ENCODE data around the gene ATP6V1E1.

ATP6V1E1 gene

DNA sequence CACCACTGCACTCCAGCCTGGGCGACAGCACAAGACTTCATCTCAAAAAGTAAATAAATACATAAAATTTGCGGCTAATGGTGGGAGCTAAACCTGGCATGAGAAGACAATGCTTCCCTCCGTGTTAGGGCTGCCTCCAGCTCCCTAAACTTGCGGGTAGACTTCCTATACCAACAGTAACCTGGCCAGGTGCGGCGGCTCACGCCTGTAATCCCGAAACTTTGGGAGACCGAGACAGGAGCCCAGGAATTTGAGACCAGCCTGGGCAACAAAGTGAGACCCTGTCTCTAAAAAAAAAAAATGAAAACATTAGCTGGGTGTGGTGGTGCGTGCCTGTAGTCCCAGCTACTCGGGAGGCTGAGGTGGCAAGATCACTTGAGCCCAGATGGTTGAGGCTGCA, 39.9 kb downstream of the ATP6V1E1 start:
- DNase-seq, result no peak
- Histone ChIP-seq H3K4me3 (ENCODE audit: insufficient read depth, low read depth, low read length, poor library complexity, severe bottlenecking) (no peak overlapping the region), H3K36me3 (ENCODE audit: control insufficient read depth, insufficient read depth, low read length) (peaks cover 29% of the 10 kb centered on the region), H3K27ac (ENCODE audit: insufficient read depth, low read length, poor library complexity, severe bottlenecking) (no peak overlapping the region), H3K27me3 (replicated peaks; ENCODE audit: control insufficient read depth, insufficient read depth, low read length, poor library complexity, severe bottlenecking) (no peaks in the 10 kb centered on the region), H3K9me3 (ENCODE audit: control insufficient read depth, low read length) (no peaks in the 10 kb centered on the region), H3K4me1 (ENCODE audit: control insufficient read depth, insufficient read depth, low read length, poor library complexity, severe bottlenecking) (no peaks in the 10 kb centered on the region)

GRCh38 chr22:17587629-17588028, 40.9 kb downstream of the ATP6V1E1 start:
- Histone ChIP-seq H3K9me3 (ENCODE audit: control insufficient read depth, low read length) (no peaks in the 10 kb centered on the region), H3K27me3 (replicated peaks; ENCODE audit: control insufficient read depth, insufficient read depth, low read length, poor library complexity, severe bottlenecking) (no peaks in the 10 kb centered on the region), H3K27ac (ENCODE audit: insufficient read depth, low read length, poor library complexity, severe bottlenecking) (no peak overlapping the region), H3K4me1 (ENCODE audit: control insufficient read depth, insufficient read depth, low read length, poor library complexity, severe bottlenecking) (no peaks in the 10 kb centered on the region), H3K4me3 (ENCODE audit: insufficient read depth, low read depth, low read length, poor library complexity, severe bottlenecking) (no peak overlapping the region), H3K36me3 (ENCODE audit: control insufficient read depth, insufficient read depth, low read length) (peaks cover 22% of the 10 kb centered on the region)
- no peak for DNase-seq

GRCh38 chr22:17586831-17587440, 41.6 kb downstream of the ATP6V1E1 start:
- no peaks in the 10 kb centered on the region for H3K9me3 ChIP-seq (ENCODE audit: control insufficient read depth, low read length)

DNA sequence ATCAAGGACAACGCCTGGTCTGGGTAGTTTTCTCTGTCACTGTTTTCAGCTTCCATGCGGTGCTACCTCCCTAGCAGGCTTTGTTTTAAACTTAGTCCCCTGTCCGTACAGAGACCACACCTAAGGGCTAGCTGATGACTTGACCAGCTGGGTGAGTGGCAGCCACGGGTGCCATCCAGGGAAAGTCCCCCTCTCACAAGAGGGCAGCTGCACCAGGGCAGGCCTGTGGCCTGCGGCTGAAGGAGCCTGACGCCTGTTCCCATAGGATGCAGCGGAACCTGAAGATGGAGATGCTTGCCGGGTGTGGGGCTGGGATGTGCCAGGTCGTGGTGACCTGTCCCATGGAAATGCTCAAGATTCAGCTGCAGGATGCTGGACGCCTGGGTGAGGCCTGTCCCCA, 45.4 kb downstream of the ATP6V1E1 start:
- Histone ChIP-seq H3K27ac (ENCODE audit: insufficient read depth, low read length, poor library complexity, severe bottlenecking) (no peak overlapping the region), H3K4me1 (ENCODE audit: control insufficient read depth, insufficient read depth, low read length, poor library complexity, severe bottlenecking) (no peaks in the 10 kb centered on the region), H3K36me3 (ENCODE audit: control insufficient read depth, insufficient read depth, low read length) (no peaks in the 10 kb centered on the region), H3K9me3 (ENCODE audit: control insufficient read depth, low read length) (no peaks in the 10 kb centered on the region), H3K27me3 (replicated peaks; ENCODE audit: control insufficient read depth, insufficient read depth, low read length, poor library complexity, severe bottlenecking) (no peaks in the 10 kb centered on the region), H3K4me3 (ENCODE audit: insufficient read depth, low read depth, low read length, poor library complexity, severe bottlenecking) (no peak overlapping the region)
- no peak for DNase-seq

More at GRCh38 chr22:17586831-17587440, 41.6 kb downstream of the ATP6V1E1 start:
- Histone ChIP-seq H3K27ac (ENCODE audit: insufficient read depth, low read length, poor library complexity, severe bottlenecking) (no peak overlapping the region), H3K4me3 (ENCODE audit: insufficient read depth, low read depth, low read length, poor library complexity, severe bottlenecking) (no peak overlapping the region), H3K4me1 (ENCODE audit: control insufficient read depth, insufficient read depth, low read length, poor library complexity, severe bottlenecking) (no peaks in the 10 kb centered on the region), H3K27me3 (replicated peaks; ENCODE audit: control insufficient read depth, insufficient read depth, low read length, poor library complexity, severe bottlenecking) (no peaks in the 10 kb centered on the region), H3K36me3 (ENCODE audit: control insufficient read depth, insufficient read depth, low read length) (peaks cover 15% of the 10 kb centered on the region)
- DNase-seq, result no peak

GRCh38 chr22:17581631-17582030, 46.9 kb downstream of the ATP6V1E1 start:
- H3K9me3 ChIP-seq (ENCODE audit: control insufficient read depth, low read length), result no peaks in the 10 kb centered on the region
- H3K27me3 ChIP-seq (replicated peaks; ENCODE audit: control insufficient read depth, insufficient read depth, low read length, poor library complexity, severe bottlenecking), result no peaks in the 10 kb centered on the region
- no peak overlapping the region for H3K4me3 ChIP-seq (ENCODE audit: insufficient read depth, low read depth, low read length, poor library complexity, severe bottlenecking)
- no peak overlapping the region for H3K27ac ChIP-seq (ENCODE audit: insufficient read depth, low read length, poor library complexity, severe bottlenecking)
- H3K36me3 ChIP-seq (ENCODE audit: control insufficient read depth, insufficient read depth, low read length), result no peaks in the 10 kb centered on the region
- no peak for DNase-seq
- H3K4me1 ChIP-seq (ENCODE audit: control insufficient read depth, insufficient read depth, low read length, poor library complexity, severe bottlenecking), result no peaks in the 10 kb centered on the region

DNA sequence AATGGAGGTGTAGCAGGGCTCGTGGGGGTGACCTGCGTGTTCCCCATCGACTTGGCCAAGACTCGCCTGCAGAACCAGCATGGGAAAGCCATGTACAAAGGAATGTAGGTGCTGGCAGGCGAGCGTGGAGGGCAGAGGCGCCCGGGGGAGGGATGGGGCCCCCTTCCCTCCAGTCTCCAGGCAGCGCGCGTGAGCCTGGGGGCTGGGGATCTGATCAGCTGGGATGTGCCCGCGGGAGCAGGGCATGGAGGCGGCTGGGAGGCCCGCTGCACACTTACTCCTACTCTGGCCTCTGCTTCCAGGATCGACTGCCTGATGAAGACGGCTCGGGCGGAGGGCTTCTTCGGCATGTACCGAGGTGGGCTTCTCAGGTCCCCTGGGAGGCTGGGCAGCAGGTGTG, 47.5 kb downstream of the ATP6V1E1 start:
- H3K36me3 ChIP-seq (ENCODE audit: control insufficient read depth, insufficient read depth, low read length), result no peaks in the 10 kb centered on the region
- no peak for DNase-seq
- no peaks in the 10 kb centered on the region for H3K27me3 ChIP-seq (replicated peaks; ENCODE audit: control insufficient read depth, insufficient read depth, low read length, poor library complexity, severe bottlenecking)
- H3K4me1 ChIP-seq (ENCODE audit: control insufficient read depth, insufficient read depth, low read length, poor library complexity, severe bottlenecking), result no peaks in the 10 kb centered on the region
- H3K4me3 ChIP-seq (ENCODE audit: insufficient read depth, low read depth, low read length, poor library complexity, severe bottlenecking), result no peak overlapping the region
- no peaks in the 10 kb centered on the region for H3K9me3 ChIP-seq (ENCODE audit: control insufficient read depth, low read length)
- no peak overlapping the region for H3K27ac ChIP-seq (ENCODE audit: insufficient read depth, low read length, poor library complexity, severe bottlenecking)

GRCh38 chr22:17580441-17581031, 48.0 kb downstream of the ATP6V1E1 start:
- no peaks in the 10 kb centered on the region for H3K36me3 ChIP-seq (ENCODE audit: control insufficient read depth, insufficient read depth, low read length)
- H3K4me3 ChIP-seq (ENCODE audit: insufficient read depth, low read depth, low read length, poor library complexity, severe bottlenecking), result no peak overlapping the region
- DNase-seq, result no peak
- H3K27ac ChIP-seq (ENCODE audit: insufficient read depth, low read length, poor library complexity, severe bottlenecking), result no peak overlapping the region
- no peaks in the 10 kb centered on the region for H3K9me3 ChIP-seq (ENCODE audit: control insufficient read depth, low read length)
- H3K27me3 ChIP-seq (replicated peaks; ENCODE audit: control insufficient read depth, insufficient read depth, low read length, poor library complexity, severe bottlenecking), result no peaks in the 10 kb centered on the region
- no peaks in the 10 kb centered on the region for H3K4me1 ChIP-seq (ENCODE audit: control insufficient read depth, insufficient read depth, low read length, poor library complexity, severe bottlenecking)

- no peaks in the 10 kb centered on the region for H3K36me3 ChIP-seq (ENCODE audit: control insufficient read depth, insufficient read depth, low read length)
- no peak overlapping the region for H3K27ac ChIP-seq (ENCODE audit: insufficient read depth, low read length, poor library complexity, severe bottlenecking)
- no peak for DNase-seq
- H3K27me3 ChIP-seq (replicated peaks; ENCODE audit: control insufficient read depth, insufficient read depth, low read length, poor library complexity, severe bottlenecking), result no peaks in the 10 kb centered on the region
- no peak overlapping the region for H3K4me3 ChIP-seq (ENCODE audit: insufficient read depth, low read depth, low read length, poor library complexity, severe bottlenecking)
- H3K4me1 ChIP-seq (ENCODE audit: control insufficient read depth, insufficient read depth, low read length, poor library complexity, severe bottlenecking), result no peaks in the 10 kb centered on the region
- no peaks in the 10 kb centered on the region for H3K9me3 ChIP-seq (ENCODE audit: control insufficient read depth, low read length)
Measured at GRCh38 chr22:17579535-17579981, 49.0 kb downstream of the ATP6V1E1 start.

- Histone ChIP-seq H3K4me3 (ENCODE audit: insufficient read depth, low read depth, low read length, poor library complexity, severe bottlenecking) (no peak overlapping the region), H3K4me1 (ENCODE audit: control insufficient read depth, insufficient read depth, low read length, poor library complexity, severe bottlenecking) (no peaks in the 10 kb centered on the region), H3K27ac (ENCODE audit: insufficient read depth, low read length, poor library complexity, severe bottlenecking) (no peak overlapping the region), H3K27me3 (replicated peaks; ENCODE audit: control insufficient read depth, insufficient read depth, low read length, poor library complexity, severe bottlenecking) (no peaks in the 10 kb centered on the region), H3K9me3 (ENCODE audit: control insufficient read depth, low read length) (no peaks in the 10 kb centered on the region), H3K36me3 (ENCODE audit: control insufficient read depth, insufficient read depth, low read length) (no peaks in the 10 kb centered on the region)
- no peak for DNase-seq
Measured at GRCh38 chr22:17578136-17578754, 50.3 kb downstream of the ATP6V1E1 start.

- Histone ChIP-seq H3K36me3 (ENCODE audit: control insufficient read depth, insufficient read depth, low read length) (no peaks in the 10 kb centered on the region), H3K27ac (ENCODE audit: insufficient read depth, low read length, poor library complexity, severe bottlenecking) (no peak overlapping the region), H3K27me3 (replicated peaks; ENCODE audit: control insufficient read depth, insufficient read depth, low read length, poor library complexity, severe bottlenecking) (no peaks in the 10 kb centered on the region), H3K9me3 (ENCODE audit: control insufficient read depth, low read length) (no peaks in the 10 kb centered on the region), H3K4me3 (ENCODE audit: insufficient read depth, low read depth, low read length, poor library complexity, severe bottlenecking) (no peak overlapping the region), H3K4me1 (ENCODE audit: control insufficient read depth, insufficient read depth, low read length, poor library complexity, severe bottlenecking) (no peaks in the 10 kb centered on the region)
- DNase-seq, result no peak
Measured at GRCh38 chr22:17576470-17576869, 52.1 kb downstream of the ATP6V1E1 start.
